GM23248 (cell line): Measurements from ENCODE around the gene COP1. TPM values are rescaled to one million over a fixed set of nuclear protein-coding genes. Genes with fewer than 3 reads are reported as not detected.

Experiments used
- DNase-seq: peaks from one replicate; pipeline ENCODE4 v3.0.0-alpha.2; 2015
- H2AFZ ChIP-seq: fragments of 200-600 bp; sonication (generic); 2 replicates; pipeline ENCODE4 v1.6.1; 2016; ENCODE audit warnings: antibody characterized with exemption
- H3F3A ChIP-seq: fragments of 200-600 bp; sonication (generic); 2 replicates; pipeline ENCODE4 v1.6.1; 2016; ENCODE audit warnings: mild to moderate bottlenecking, antibody characterized with exemption, mixed run types; ENCODE audit not compliant: insufficient read depth
- H3K27ac ChIP-seq: fragments of 200-600 bp; sonication (generic); 2 replicates; pipeline ENCODE4 v1.5.1; 2016; ENCODE audit warnings: mild to moderate bottlenecking
- H3K27me3 ChIP-seq: fragments of 200-600 bp; sonication (generic); replicated peaks from 2 replicates; pipeline ENCODE4 v1.6.1; 2016; ENCODE audit warnings: mild to moderate bottlenecking; ENCODE audit not compliant: insufficient read depth
- H3K36me3 ChIP-seq: fragments of 200-600 bp; sonication (generic); 2 replicates; pipeline ENCODE4 v1.6.1; 2016; ENCODE audit warnings: low read depth, mild to moderate bottlenecking
- H3K4me1 ChIP-seq: fragments of 200-600 bp; sonication (generic); 2 replicates; pipeline ENCODE4 v1.6.1; 2016; ENCODE audit warnings: mild to moderate bottlenecking; ENCODE audit not compliant: insufficient read depth
- H3K4me2 ChIP-seq: fragments of 200-600 bp; sonication (generic); one replicate; pipeline ENCODE4 v1.6.1; 2016; ENCODE audit warnings: mild to moderate bottlenecking; ENCODE audit not compliant: unreplicated experiment
- H3K4me3 ChIP-seq: fragments of 200-600 bp; sonication (generic); 2 replicates; pipeline ENCODE4 v1.5.1; 2016; ENCODE audit warnings: mild to moderate bottlenecking
- H3K79me2 ChIP-seq: fragments of 200-600 bp; sonication (generic); 2 replicates; pipeline ENCODE4 v1.6.1; 2016; ENCODE audit warnings: mild to moderate bottlenecking; ENCODE audit not compliant: insufficient read depth
- H3K9ac ChIP-seq: fragments of 200-600 bp; sonication (generic); 2 replicates; pipeline ENCODE4 v1.6.1; 2016; ENCODE audit warnings: mild to moderate bottlenecking
- H3K9me2 ChIP-seq: fragments of 200-600 bp; sonication (generic); 2 replicates; pipeline ENCODE4 v1.6.1; 2016; ENCODE audit warnings: mixed run types, mild to moderate bottlenecking, moderate library complexity; ENCODE audit not compliant: insufficient read depth
- H3K9me3 ChIP-seq: fragments of 200-600 bp; sonication (generic); one replicate; pipeline ENCODE4 v1.6.1; 2017; ENCODE audit warnings: low read depth
- H4K20me1 ChIP-seq: fragments of 200-600 bp; sonication (generic); 2 replicates; pipeline ENCODE4 v1.6.0; 2016; ENCODE audit not compliant: insufficient read depth
- EZH2 ChIP-seq: fragments of 200-600 bp; sonication (generic); IDR thresholded peaks from 2 replicates; pipeline ENCODE4 v1.6.1; 2018; ENCODE audit warnings: antibody characterized with exemption, mild to moderate bottlenecking; ENCODE audit not compliant: insufficient read depth, poor library complexity, severe bottlenecking
- EZH2phosphoT487 ChIP-seq: fragments of 200-600 bp; sonication (generic); IDR thresholded peaks from 2 replicates; pipeline ENCODE4 v1.6.1; 2018; ENCODE audit warnings: antibody characterized with exemption, moderate library complexity, mild to moderate bottlenecking, low read depth; ENCODE audit not compliant: insufficient read depth
- WGBS, 2 experiments: methylation state at CpG; one replicate each; pipeline ENCODE4 v1.1.6; 2015 to 2017; ENCODE audit warnings: low lambda C conversion rate in 2 of 2, low coverage in 1 of 2; ENCODE audit errors: missing lambda C conversion rate in 2 of 2; 5-methylcytosine and 5-hydroxymethylcytosine counted together
- in situ Hi-C: fragments of 300-500 bp; cut with MboI; formaldehyde crosslinking; loops from 2 replicates; pipeline ENCODE4 v1.15.0; 2020
- polyA plus RNA-seq: library from polyadenylated mRNA; unstranded; fragments of >200 nt; fragmentation: Nextera tagmentation; extraction: Ambion mirVana; gene quantifications from 2 replicates; pipeline ENCODE4 v1.2.1, GENCODE V29; 2016
- total RNA-seq: library from RNA; depleted of rRNA; stranded (reverse); fragments of >200 nt; shearing (Covaris generic); gene quantifications from 2 replicates; pipeline ENCODE4 v1.2.3, GENCODE V29; 2014

Gene COP1
- total and polyA plus RNA-seq, 2 experiments from 2014 or later = 42.4 to 55.1 TPM

GRCh38 chr1:175969231-175969630 lies 237.9 kb downstream of the COP1 start:
- TF ChIP-seq EZH2 (no peak), EZH2phosphoT487 (no peak)
- H3K4me3 ChIP-seq = 0 out of 2 replicates have a peak overlapping the region, but pooled peaks have one; percentile 30
- no peaks in the 10 kb centered on the region for H3K9me3 ChIP-seq
- peaks cover 7% of the 10 kb centered on the region for H3K79me2 ChIP-seq
- peaks cover 21% of the 10 kb centered on the region for H3K4me1 ChIP-seq
- H3K27ac ChIP-seq = peak overlapping the region; percentile 17
- H3K4me2 ChIP-seq = peak overlapping the region; percentile 43
- H3K9ac ChIP-seq = no peak overlapping the region
- H3K27me3 ChIP-seq = no peaks in the 10 kb centered on the region
- no peak overlapping the region for H2AFZ ChIP-seq
- in situ Hi-C loops = no loop called here
- no peaks in the 10 kb centered on the region for H4K20me1 ChIP-seq
- peak; percentile 7 for DNase-seq
- no peaks in the 10 kb centered on the region for H3K9me2 ChIP-seq
- H3F3A ChIP-seq = peaks cover 26% of the 10 kb centered on the region
- peaks cover 6% of the 10 kb centered on the region; the same call in 1 of the 2 replicates for H3K36me3 ChIP-seq

- 5 to 10% methylated on average over 3 of the region's 3 CpGs for WGBS, 2 experiments
- Histone ChIP-seq H3K27me3 (no peaks in the 10 kb centered on the region), H3K4me1 (peaks cover 21% of the 10 kb centered on the region), H2AFZ (no peak overlapping the region), H3K4me3 (peak overlapping the region; percentile 30), H3K9me3 (no peaks in the 10 kb centered on the region), H3K9ac (no peak overlapping the region), H3F3A (peaks cover 26% of the 10 kb centered on the region), H4K20me1 (no peaks in the 10 kb centered on the region), H3K4me2 (peak overlapping the region; percentile 43), H3K27ac (peak overlapping the region; percentile 17), H3K79me2 (0 out of 2 replicates have a peak, but pooled peaks cover 1% of the 10 kb centered on the region), H3K9me2 (no peaks in the 10 kb centered on the region), H3K36me3 (peaks cover 6% of the 10 kb centered on the region; the same call in 1 of the 2 replicates)
- TF ChIP-seq EZH2 (no peak), EZH2phosphoT487 (no peak)
- DNase-seq = peak; percentile 58
- in situ Hi-C loops = no loop called here
These were observed 238.5 kb downstream of the COP1 start for GRCh38 chr1:175968486-175969172.

- Histone ChIP-seq H3F3A (peaks cover 9% of the 10 kb centered on the region; the same call in 1 of the 2 replicates), H3K9me3 (no peaks in the 10 kb centered on the region), H3K4me1 (peaks cover 9% of the 10 kb centered on the region), H3K27ac (no peak overlapping the region), H4K20me1 (no peaks in the 10 kb centered on the region), H3K4me2 (no peak overlapping the region), H3K36me3 (no peaks in the 10 kb centered on the region), H3K4me3 (no peak overlapping the region), H3K9ac (no peak overlapping the region), H2AFZ (no peak overlapping the region), H3K79me2 (no peaks in the 10 kb centered on the region), H3K27me3 (no peaks in the 10 kb centered on the region), H3K9me2 (no peaks in the 10 kb centered on the region)
- in situ Hi-C loops = no loop called here
- WGBS, 2 experiments = 84 to 85% methylated on average over 2 of the region's 2 CpGs
- no peak for DNase-seq
- TF ChIP-seq EZH2 = no peak
- no peak for TF ChIP-seq EZH2phosphoT487
These were observed 243.3 kb downstream of the COP1 start for GRCh38 chr1:175963740-175964139.

DNA sequence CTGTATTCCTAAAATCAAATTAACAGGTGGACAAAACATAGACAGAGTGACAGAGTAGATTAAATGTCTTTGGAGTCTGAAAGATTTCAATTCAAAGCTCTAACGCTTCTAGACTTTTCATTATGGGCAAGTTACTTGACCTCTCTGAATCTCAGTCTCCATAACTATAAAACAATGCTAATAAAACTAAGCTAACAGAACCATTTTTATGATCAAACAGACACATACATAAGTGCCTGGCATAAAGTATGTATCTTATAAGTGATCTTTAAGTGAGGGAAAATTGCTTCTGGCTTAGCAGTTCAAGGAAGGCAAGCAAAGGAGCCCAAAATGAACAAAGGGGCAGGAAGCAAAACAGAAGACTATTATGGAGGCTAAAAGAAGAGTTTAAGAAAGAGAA lies 246.9 kb downstream of the COP1 start:
- in situ Hi-C loops = no loop called here
- Histone ChIP-seq H3K27ac (no peak overlapping the region), H3K9ac (no peak overlapping the region), H2AFZ (no peak overlapping the region), H3K36me3 (no peaks in the 10 kb centered on the region), H3K79me2 (no peaks in the 10 kb centered on the region), H3K9me3 (no peaks in the 10 kb centered on the region), H3K27me3 (no peaks in the 10 kb centered on the region), H3K4me1 (no peaks in the 10 kb centered on the region), H3F3A (no peaks in the 10 kb centered on the region), H3K9me2 (no peaks in the 10 kb centered on the region), H3K4me2 (no peak overlapping the region), H3K4me3 (no peak overlapping the region), H4K20me1 (no peaks in the 10 kb centered on the region)
- 96 to 100% methylated on average over 1 of the region's 1 CpG for WGBS, 2 experiments
- TF ChIP-seq EZH2 = no peak
- no peak for TF ChIP-seq EZH2phosphoT487
- no peak for DNase-seq
